Suppressor macrophage treated with lipopolysaccharide for 4 hours (primary cell): ENCODE results near the gene GABRA4.

Experiments used
- DNase-seq: peaks from one replicate; pipeline ENCODE4 v3.0.0-alpha.2; 2020

GABRA4 gene

GRCh38 chr4:46977245-46977644, 16.1 kb downstream of the GABRA4 start:
- no peak for DNase-seq

- DNase-seq, result peak; percentile 70
Measured at GRCh38 chr4:46975812-46976553, 17.4 kb downstream of the GABRA4 start.

- no peak for DNase-seq
Measured at GRCh38 chr4:46974891-46975543, 18.4 kb downstream of the GABRA4 start.

- DNase-seq, result no peak
Measured at GRCh38 chr4:46968847-46969246, 24.5 kb downstream of the GABRA4 start.

- DNase-seq, result no peak
Measured at GRCh38 chr4:46967631-46968030, 25.8 kb downstream of the GABRA4 start.

- no peak for DNase-seq
Measured at GRCh38 chr4:46958742-46959488, 34.5 kb downstream of the GABRA4 start.

- DNase-seq, result no peak
Measured at GRCh38 chr4:46956451-46956850, 36.9 kb downstream of the GABRA4 start.

- no peak for DNase-seq
Measured at GRCh38 chr4:46955601-46956000, 37.8 kb downstream of the GABRA4 start.

GRCh38 chr4:46954643-46955042, 38.7 kb downstream of the GABRA4 start:
- no peak for DNase-seq

GRCh38 chr4:46953564-46953963, 39.8 kb downstream of the GABRA4 start:
- no peak for DNase-seq

GRCh38 chr4:46952451-46952850, 40.9 kb downstream of the GABRA4 start:
- no peak for DNase-seq

GRCh38 chr4:46950826-46951225, 42.6 kb downstream of the GABRA4 start:
- DNase-seq, result no peak

GRCh38 chr4:46949822-46950221, 43.6 kb downstream of the GABRA4 start:
- DNase-seq, result no peak

- DNase-seq, result no peak
Measured at GRCh38 chr4:46947541-46947940, 45.8 kb downstream of the GABRA4 start.

GRCh38 chr4:46946919-46947536, 46.4 kb downstream of the GABRA4 start:
- no peak for DNase-seq

GRCh38 chr4:46945062-46945461, 48.3 kb downstream of the GABRA4 start:
- no peak for DNase-seq

GRCh38 chr4:46944345-46944744, 49.0 kb downstream of the GABRA4 start:
- DNase-seq, result no peak

GRCh38 chr4:46937493-46937892, 55.9 kb downstream of the GABRA4 start:
- no peak for DNase-seq

- DNase-seq, result no peak
Measured at GRCh38 chr4:46934726-46935125, 58.7 kb downstream of the GABRA4 start.

- DNase-seq, result no peak
Measured at GRCh38 chr4:46933686-46934085, 59.7 kb downstream of the GABRA4 start.

GRCh38 chr4:46931981-46932380, 61.4 kb downstream of the GABRA4 start:
- DNase-seq, result peak; percentile 49

GRCh38 chr4:46930891-46931290, 62.5 kb downstream of the GABRA4 start:
- no peak for DNase-seq

GRCh38 chr4:46927201-46927600, 66.2 kb downstream of the GABRA4 start:
- DNase-seq, result no peak
